Caco-2 (cell line): Measurements from ENCODE around the gene MAP3K13. TPM values are rescaled to one million over a fixed set of nuclear protein-coding genes. Genes with fewer than 3 reads are reported as not detected.

Experiments used
- BruUV-seq: library from RNA; stranded (reverse); fragments of 400-500 nt; replicated peaks from 2 replicates; lab custom pipeline; 2021; lab: Mats Ljungman, UMichigan
- CTCF ChIA-PET: fragments of 300-600 bp; sonication (Branson Sonifier 250); formaldehyde crosslinking; loops from one replicate; lab custom pipeline; 2022; ENCODE audit warnings: antibody characterized with exemption; lab: Charles Lee
- POLR2A ChIA-PET: fragments of 300-600 bp; sonication (Branson Sonifier 250); formaldehyde crosslinking; loops from one replicate; lab custom pipeline; 2022; ENCODE audit warnings: antibody characterized with exemption; lab: Charles Lee
- DNase-seq, 2 experiments: peaks; one replicate each; pipeline versions ENCODE4 v3.0.0 to v3.0.0-alpha.2; 2020 to 2022
- H3K27me3 ChIP-seq: replicated peaks from 2 replicates; pipeline ENCODE4 v1.6.0; 2011; ENCODE audit warnings: low read length; ENCODE audit not compliant: control insufficient read depth, insufficient read depth
- H3K36me3 ChIP-seq: 2 replicates; pipeline ENCODE4 v1.5.1; 2011; ENCODE audit warnings: low read length; ENCODE audit not compliant: control insufficient read depth, insufficient read depth
- H3K4me1 ChIP-seq: fragments of 250-450 bp; sonication (Bioruptor Pico); 2 replicates; pipeline ENCODE4 v1.5.1; 2020; ENCODE audit warnings: mild to moderate bottlenecking
- H3K4me3 ChIP-seq: 2 replicates; pipeline ENCODE4 v1.5.1; 2011; ENCODE audit warnings: low read depth, mild to moderate bottlenecking, control low read depth, low read length
- H3K9me3 ChIP-seq: fragments of 250-450 bp; sonication (Bioruptor Pico); 2 replicates; pipeline ENCODE4 v1.5.1; 2020; ENCODE audit warnings: mild to moderate bottlenecking, moderate library complexity
- H3K27ac Mint-ChIP-seq: one replicate; pipeline ENCODE4 v1.8.0; 2022; ENCODE audit warnings: mixed read lengths; ENCODE audit not compliant: unreplicated experiment
- H3K27me3 Mint-ChIP-seq: one replicate; pipeline ENCODE4 v1.8.0; 2022; ENCODE audit warnings: mixed read lengths; ENCODE audit not compliant: insufficient read depth, unreplicated experiment
- H3K36me3 Mint-ChIP-seq: one replicate; pipeline ENCODE4 v1.8.0; 2022; ENCODE audit warnings: mild to moderate bottlenecking, mixed read lengths; ENCODE audit not compliant: insufficient read depth, unreplicated experiment
- H3K4me1 Mint-ChIP-seq: one replicate; pipeline ENCODE4 v1.8.0; 2022; ENCODE audit warnings: low read depth, mixed read lengths; ENCODE audit not compliant: unreplicated experiment
- H3K4me3 Mint-ChIP-seq: one replicate; pipeline ENCODE4 v1.8.0; 2022; ENCODE audit warnings: mild to moderate bottlenecking, moderate library complexity, mixed read lengths; ENCODE audit not compliant: unreplicated experiment
- H3K9me3 Mint-ChIP-seq: one replicate; pipeline ENCODE4 v1.8.0; 2022; ENCODE audit warnings: mixed read lengths; ENCODE audit not compliant: unreplicated experiment
- CTCF ChIP-seq, 2 experiments: fragments of 200-600 bp in 1 of 2; IDR thresholded peaks; 1 replicate in 1 of 2; 2 replicates in 1 of 2; pipeline versions ENCODE4 v1.5.1 to v1.8.0; 2011 to 2022; ENCODE audit warnings: antibody characterized with exemption in 1 of 2, control low read depth in 1 of 2, inconsistent platforms in 1 of 2, low read depth in 1 of 2, low read length in 1 of 2, mild to moderate bottlenecking in 1 of 2, moderate library complexity in 1 of 2; ENCODE audit not compliant: insufficient read depth in 1 of 2, severe bottlenecking in 1 of 2, unreplicated experiment in 1 of 2
- intact Hi-C: fragments of 100-400 bp; cut with micrococcal nuclease; formaldehyde crosslinking; loops from one replicate; pipeline ENCODE4 v1.10.0; 2022; ENCODE audit not compliant: unreplicated experiment
- total RNA-seq: library from RNA; stranded (reverse); gene quantifications from 2 replicates; pipeline ENCODE4 v1.2.3, GENCODE V29; 2022

MAP3K13 gene
- total RNA-seq, 1 experiment from 2014 or later = 20.1 TPM

GRCh38 chr3:185479373-185479945 is 116.5 kb downstream of the MAP3K13 start:
- CTCF ChIA-PET = no interaction called here

GRCh38 chr3:185484296-185484695 is 121.4 kb downstream of the MAP3K13 start:
- no TSS peak for BruUV-seq
- Histone ChIP-seq H3K4me1 (peaks cover 10% of the 10 kb centered on the region), H3K36me3 (no peaks in the 10 kb centered on the region; the same call in 1 of the 2 replicates), H3K27me3 (no peaks in the 10 kb centered on the region), H3K4me3 (no peak overlapping the region), H3K9me3 (no peaks in the 10 kb centered on the region)
- no peak overlapping the region for H3K27ac Mint-ChIP-seq
- H3K36me3 Mint-ChIP-seq = peaks cover 26% of the 10 kb centered on the region
- no peak overlapping the region for H3K4me3 Mint-ChIP-seq
- no peaks in the 10 kb centered on the region for H3K27me3 Mint-ChIP-seq
- peaks cover 14% of the 10 kb centered on the region for H3K4me1 Mint-ChIP-seq
- TF ChIP-seq CTCF (IDR thresholded peaks at IDR 0.05; ENCODE audit: insufficient read depth in 1 of 2, low read depth in 1 of 2, low read length in 1 of 2, severe bottlenecking in 1 of 2, unreplicated experiment in 1 of 2) = no peak
- no peaks in the 10 kb centered on the region for H3K9me3 Mint-ChIP-seq
- ChIA-PET POLR2A (no interaction called here), CTCF (no interaction called here)
- intact Hi-C loops = no loop called here
- no peak for DNase-seq

More at GRCh38 chr3:185479373-185479945, 116.5 kb downstream of the MAP3K13 start:
- no peak for DNase-seq
- no peaks in the 10 kb centered on the region for H3K27me3 Mint-ChIP-seq
- H3K4me1 ChIP-seq = no peaks in the 10 kb centered on the region
- H3K27ac Mint-ChIP-seq = no peak overlapping the region
- no peaks in the 10 kb centered on the region for H3K4me1 Mint-ChIP-seq
- no peaks in the 10 kb centered on the region for H3K9me3 ChIP-seq
- intact Hi-C loops = no loop called here
- POLR2A ChIA-PET = no interaction called here
- no peak overlapping the region for H3K4me3 ChIP-seq
- H3K36me3 Mint-ChIP-seq = no peaks in the 10 kb centered on the region
- no peak overlapping the region for H3K4me3 Mint-ChIP-seq
- no peaks in the 10 kb centered on the region for H3K27me3 ChIP-seq
- TF ChIP-seq CTCF (IDR thresholded peaks at IDR 0.05; ENCODE audit: insufficient read depth in 1 of 2, low read depth in 1 of 2, low read length in 1 of 2, severe bottlenecking in 1 of 2, unreplicated experiment in 1 of 2) = no peak
- no peaks in the 10 kb centered on the region for H3K9me3 Mint-ChIP-seq
- no TSS peak for BruUV-seq
- no peaks in the 10 kb centered on the region; the same call in none of the 2 replicates for H3K36me3 ChIP-seq

GRCh38 chr3:185486394-185486793 is 123.5 kb downstream of the MAP3K13 start:
- no TSS peak for BruUV-seq
- Histone ChIP-seq H3K27me3 (no peaks in the 10 kb centered on the region), H3K36me3 (no peaks in the 10 kb centered on the region; the same call in 1 of the 2 replicates), H3K4me3 (no peak overlapping the region), H3K4me1 (peaks cover 23% of the 10 kb centered on the region), H3K9me3 (no peaks in the 10 kb centered on the region)
- H3K36me3 Mint-ChIP-seq = peaks cover 42% of the 10 kb centered on the region
- ChIA-PET POLR2A (no interaction called here), CTCF (no interaction called here)
- intact Hi-C loops = no loop called here
- no peak overlapping the region for H3K27ac Mint-ChIP-seq
- H3K9me3 Mint-ChIP-seq = no peaks in the 10 kb centered on the region
- H3K27me3 Mint-ChIP-seq = no peaks in the 10 kb centered on the region
- no peak for TF ChIP-seq CTCF (IDR thresholded peaks at IDR 0.05; ENCODE audit: insufficient read depth in 1 of 2, low read depth in 1 of 2, low read length in 1 of 2, severe bottlenecking in 1 of 2, unreplicated experiment in 1 of 2)
- DNase-seq = no peak
- H3K4me3 Mint-ChIP-seq = no peak overlapping the region
- peaks cover 22% of the 10 kb centered on the region for H3K4me1 Mint-ChIP-seq
